RWPE2 (cell line): ENCODE results near the gene WNT1.

Source experiments
- ATAC-seq: fragments of 200-7000 bp; cut with Tn5 transposase; 3 replicates; pipeline ENCODE4 v1.9.1; 2021; ENCODE audit warnings: low read depth
- DNase-seq: peaks from one replicate; pipeline ENCODE4 v3.0.0-alpha.2; 2020; ENCODE audit warnings: low spot score
- H3K27ac ChIP-seq: fragments of 450-650 bp; 2 replicates; pipeline ENCODE4 v1.5.1; 2017; ENCODE audit warnings: mild to moderate bottlenecking; ENCODE audit not compliant: poor library complexity, severe bottlenecking
- H3K27me3 ChIP-seq: fragments of 250-450 bp; sonication (Bioruptor Pico); 2 replicates; pipeline ENCODE4 v1.5.1; 2021; ENCODE audit warnings: mild to moderate bottlenecking, moderate library complexity; ENCODE audit not compliant: insufficient read depth, poor library complexity, severe bottlenecking
- H3K36me3 ChIP-seq: fragments of 250-450 bp; sonication (Bioruptor Pico); 2 replicates; pipeline ENCODE4 v1.5.1; 2020; ENCODE audit warnings: low read depth, mild to moderate bottlenecking, moderate library complexity
- H3K4me1 ChIP-seq: fragments of 250-450 bp; sonication (Bioruptor Pico); 2 replicates; pipeline ENCODE4 v1.5.1; 2021; ENCODE audit warnings: mild to moderate bottlenecking, moderate library complexity; ENCODE audit not compliant: insufficient read depth, poor library complexity, severe bottlenecking
- H3K4me3 ChIP-seq: fragments of 250-450 bp; sonication (Bioruptor Pico); 2 replicates; pipeline ENCODE4 v1.5.1; 2021; ENCODE audit warnings: mild to moderate bottlenecking, moderate library complexity; ENCODE audit not compliant: severe bottlenecking
- H3K9me3 ChIP-seq: fragments of 250-450 bp; sonication (Bioruptor Pico); 2 replicates; pipeline ENCODE4 v1.5.1; 2021; ENCODE audit warnings: mild to moderate bottlenecking, moderate library complexity; ENCODE audit not compliant: severe bottlenecking
- TF ChIP-seq, protein P1 (sequence below): fragments of 450-650 bp; IDR thresholded peaks from one replicate; pipeline ENCODE4 v1.5.1; 2017; ENCODE audit warnings: mild to moderate bottlenecking, moderate library complexity; ENCODE audit not compliant: poor library complexity, severe bottlenecking

Gene WNT1

DNA sequence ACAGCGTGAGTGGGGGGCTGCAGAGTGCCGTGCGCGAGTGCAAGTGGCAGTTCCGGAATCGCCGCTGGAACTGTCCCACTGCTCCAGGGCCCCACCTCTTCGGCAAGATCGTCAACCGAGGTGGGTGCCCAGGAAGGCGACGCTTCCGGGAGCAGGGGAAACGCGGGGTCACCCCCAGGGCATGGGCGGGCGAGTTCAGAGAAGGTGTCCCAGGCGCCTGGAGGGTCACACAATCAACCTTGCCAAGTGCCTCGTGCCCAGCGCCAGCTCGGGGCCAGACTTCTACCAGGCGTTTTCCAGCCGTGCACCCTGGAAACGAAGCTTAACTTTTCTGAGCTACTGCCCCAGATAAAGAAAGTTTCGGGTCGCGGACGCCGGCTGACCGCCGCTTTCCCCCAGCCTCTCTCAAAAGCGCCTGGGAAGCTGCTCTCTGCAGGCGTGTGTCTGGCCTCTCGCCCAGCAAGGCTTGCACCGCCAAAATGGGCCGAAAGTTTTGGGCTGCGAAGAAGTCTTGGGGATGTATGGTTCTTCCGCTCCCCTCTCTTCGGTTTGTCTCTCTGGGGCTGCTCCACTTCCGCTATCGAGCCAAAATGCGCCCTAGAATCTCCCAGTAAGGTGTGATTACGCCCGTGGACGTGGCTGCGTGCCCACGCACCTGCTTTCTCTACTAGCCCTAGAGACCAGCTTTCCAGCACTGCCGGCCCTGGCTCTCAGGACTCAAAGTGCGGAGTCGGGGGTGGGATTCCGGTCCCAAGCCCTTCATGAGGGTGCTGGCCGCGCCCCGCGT is 1.7 kb downstream of the WNT1 start:
- H3K9me3 ChIP-seq, result no peaks in the 10 kb centered on the region
- H3K4me1 ChIP-seq, result no peaks in the 10 kb centered on the region
- DNase-seq (peak; percentile 40), ATAC-seq (no peak)
- H3K27ac ChIP-seq, result no peak overlapping the region
- H3K36me3 ChIP-seq, result no peaks in the 10 kb centered on the region
- peaks cover 76% of the 10 kb centered on the region for H3K27me3 ChIP-seq
- no peak overlapping the region for H3K4me3 ChIP-seq
- TF ChIP-seq, protein P1, sequence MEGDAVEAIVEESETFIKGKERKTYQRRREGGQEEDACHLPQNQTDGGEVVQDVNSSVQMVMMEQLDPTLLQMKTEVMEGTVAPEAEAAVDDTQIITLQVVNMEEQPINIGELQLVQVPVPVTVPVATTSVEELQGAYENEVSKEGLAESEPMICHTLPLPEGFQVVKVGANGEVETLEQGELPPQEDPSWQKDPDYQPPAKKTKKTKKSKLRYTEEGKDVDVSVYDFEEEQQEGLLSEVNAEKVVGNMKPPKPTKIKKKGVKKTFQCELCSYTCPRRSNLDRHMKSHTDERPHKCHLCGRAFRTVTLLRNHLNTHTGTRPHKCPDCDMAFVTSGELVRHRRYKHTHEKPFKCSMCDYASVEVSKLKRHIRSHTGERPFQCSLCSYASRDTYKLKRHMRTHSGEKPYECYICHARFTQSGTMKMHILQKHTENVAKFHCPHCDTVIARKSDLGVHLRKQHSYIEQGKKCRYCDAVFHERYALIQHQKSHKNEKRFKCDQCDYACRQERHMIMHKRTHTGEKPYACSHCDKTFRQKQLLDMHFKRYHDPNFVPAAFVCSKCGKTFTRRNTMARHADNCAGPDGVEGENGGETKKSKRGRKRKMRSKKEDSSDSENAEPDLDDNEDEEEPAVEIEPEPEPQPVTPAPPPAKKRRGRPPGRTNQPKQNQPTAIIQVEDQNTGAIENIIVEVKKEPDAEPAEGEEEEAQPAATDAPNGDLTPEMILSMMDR, result no peak

DNA sequence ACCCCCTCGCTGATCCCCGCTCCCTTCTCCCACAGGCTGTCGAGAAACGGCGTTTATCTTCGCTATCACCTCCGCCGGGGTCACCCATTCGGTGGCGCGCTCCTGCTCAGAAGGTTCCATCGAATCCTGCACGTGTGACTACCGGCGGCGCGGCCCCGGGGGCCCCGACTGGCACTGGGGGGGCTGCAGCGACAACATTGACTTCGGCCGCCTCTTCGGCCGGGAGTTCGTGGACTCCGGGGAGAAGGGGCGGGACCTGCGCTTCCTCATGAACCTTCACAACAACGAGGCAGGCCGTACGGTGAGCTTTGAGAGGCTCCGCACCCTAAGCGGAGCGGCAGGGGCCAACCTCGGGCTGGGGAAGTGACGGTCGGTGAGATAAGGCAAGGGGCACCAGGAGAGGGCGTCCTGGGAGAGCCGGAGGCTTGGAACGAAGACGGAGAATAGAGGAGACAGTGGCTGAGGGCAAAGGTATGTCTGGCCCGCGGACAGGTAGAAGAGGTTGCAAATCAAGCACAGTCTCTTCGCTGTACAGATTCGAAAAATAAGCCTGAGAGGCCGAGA is 2.3 kb downstream of the WNT1 start:
- TF ChIP-seq, protein P1, result peak; percentile 17
- Histone ChIP-seq H3K27me3 (peaks cover 81% of the 10 kb centered on the region), H3K27ac (no peak overlapping the region), H3K4me3 (no peak overlapping the region), H3K9me3 (no peaks in the 10 kb centered on the region), H3K4me1 (no peaks in the 10 kb centered on the region), H3K36me3 (no peaks in the 10 kb centered on the region)
- DNase-seq, result peak; percentile 62
- peak; percentile 15; the same call in 2 of the 3 replicates for ATAC-seq

DNA sequence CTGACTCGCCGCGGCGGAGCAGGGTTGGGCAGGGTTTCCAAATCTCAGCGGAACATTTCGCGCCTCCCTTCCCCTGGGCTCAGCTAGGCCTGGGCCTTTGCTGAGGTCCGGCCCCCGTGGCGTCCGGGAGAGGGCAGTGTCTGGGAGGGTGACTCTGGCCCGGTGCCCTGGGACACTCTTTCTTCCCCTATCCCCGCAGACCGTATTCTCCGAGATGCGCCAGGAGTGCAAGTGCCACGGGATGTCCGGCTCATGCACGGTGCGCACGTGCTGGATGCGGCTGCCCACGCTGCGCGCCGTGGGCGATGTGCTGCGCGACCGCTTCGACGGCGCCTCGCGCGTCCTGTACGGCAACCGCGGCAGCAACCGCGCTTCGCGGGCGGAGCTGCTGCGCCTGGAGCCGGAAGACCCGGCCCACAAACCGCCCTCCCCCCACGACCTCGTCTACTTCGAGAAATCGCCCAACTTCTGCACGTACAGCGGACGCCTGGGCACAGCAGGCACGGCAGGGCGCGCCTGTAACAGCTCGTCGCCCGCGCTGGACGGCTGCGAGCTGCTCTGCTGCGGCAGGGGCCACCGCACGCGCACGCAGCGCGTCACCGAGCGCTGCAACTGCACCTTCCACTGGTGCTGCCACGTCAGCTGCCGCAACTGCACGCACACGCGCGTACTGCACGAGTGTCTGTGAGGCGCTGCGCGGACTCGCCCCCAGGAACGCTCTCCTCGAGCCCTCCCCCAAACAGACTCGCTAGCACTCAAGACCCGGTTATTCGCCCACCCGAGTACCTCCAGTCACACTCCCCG is 3.0 kb downstream of the WNT1 start:
- ATAC-seq (peak; percentile 30; the same call in 2 of the 3 replicates), DNase-seq (peak; percentile 63)
- no peaks in the 10 kb centered on the region for H3K9me3 ChIP-seq
- H3K27me3 ChIP-seq, result peaks cover 81% of the 10 kb centered on the region
- H3K4me3 ChIP-seq, result no peak overlapping the region
- H3K27ac ChIP-seq, result no peak overlapping the region
- TF ChIP-seq, protein P1, result peak; percentile 2
- no peaks in the 10 kb centered on the region for H3K4me1 ChIP-seq
- no peaks in the 10 kb centered on the region for H3K36me3 ChIP-seq

DNA sequence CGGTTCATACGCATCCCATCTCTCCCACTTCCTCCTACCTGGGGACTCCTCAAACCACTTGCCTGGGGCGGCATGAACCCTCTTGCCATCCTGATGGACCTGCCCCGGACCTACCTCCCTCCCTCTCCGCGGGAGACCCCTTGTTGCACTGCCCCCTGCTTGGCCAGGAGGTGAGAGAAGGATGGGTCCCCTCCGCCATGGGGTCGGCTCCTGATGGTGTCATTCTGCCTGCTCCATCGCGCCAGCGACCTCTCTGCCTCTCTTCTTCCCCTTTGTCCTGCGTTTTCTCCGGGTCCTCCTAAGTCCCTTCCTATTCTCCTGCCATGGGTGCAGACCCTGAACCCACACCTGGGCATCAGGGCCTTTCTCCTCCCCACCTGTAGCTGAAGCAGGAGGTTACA is 3.6 kb downstream of the WNT1 start:
- Histone ChIP-seq H3K9me3 (no peaks in the 10 kb centered on the region), H3K36me3 (no peaks in the 10 kb centered on the region), H3K27me3 (peaks cover 79% of the 10 kb centered on the region), H3K4me1 (no peaks in the 10 kb centered on the region), H3K27ac (no peak overlapping the region), H3K4me3 (no peak overlapping the region)
- no peak for DNase-seq
- ATAC-seq, result no peak
- TF ChIP-seq, protein P1, result no peak
